MM.1S (cell line): ENCODE results near the gene ASH1L.

Source experiments
- DNase-seq: peaks from one replicate; pipeline ENCODE4 v3.0.0-alpha.2; 2015
- H2AFZ ChIP-seq: fragments of 300-600 bp; sonication (generic); 2 replicates; pipeline ENCODE4 v1.6.0; 2016; ENCODE audit warnings: antibody characterized with exemption, low read length
- H3F3A ChIP-seq: fragments of 300-600 bp; sonication (generic); 2 replicates; pipeline ENCODE4 v1.6.1; 2016; ENCODE audit warnings: mild to moderate bottlenecking, antibody characterized with exemption, low read length, moderate library complexity, mixed read lengths; ENCODE audit not compliant: insufficient read depth
- H3K27ac ChIP-seq: fragments of 300-600 bp; sonication (generic); 2 replicates; pipeline ENCODE4 v1.5.1; 2016; ENCODE audit warnings: mild to moderate bottlenecking, low read length
- H3K27me3 ChIP-seq: fragments of 300-600 bp; sonication (generic); replicated peaks from 2 replicates; pipeline ENCODE4 v1.6.0; 2016; ENCODE audit warnings: low read length; ENCODE audit not compliant: insufficient read depth
- H3K36me3 ChIP-seq: fragments of 300-600 bp; sonication (generic); replicated peaks from 2 replicates; pipeline ENCODE4 v1.6.1; 2016; ENCODE audit warnings: mild to moderate bottlenecking, low read length, mixed read lengths; ENCODE audit not compliant: insufficient read depth
- H3K4me1 ChIP-seq: fragments of 300-600 bp; sonication (generic); 2 replicates; pipeline ENCODE4 v1.6.1; 2016; ENCODE audit warnings: low read length, mixed read lengths
- H3K4me2 ChIP-seq: fragments of 300-600 bp; sonication (generic); 2 replicates; pipeline ENCODE4 v1.6.0; 2016; ENCODE audit warnings: low read depth, low read length
- H3K4me3 ChIP-seq: fragments of 300-600 bp; sonication (generic); 2 replicates; pipeline ENCODE4 v1.5.1; 2016; ENCODE audit warnings: low read length, mixed read lengths
- H3K79me2 ChIP-seq: fragments of 300-600 bp; sonication (generic); 2 replicates; pipeline ENCODE4 v1.6.1; 2016; ENCODE audit warnings: mixed run types, low read length, mixed read lengths
- H3K9ac ChIP-seq: fragments of 300-600 bp; sonication (generic); 2 replicates; pipeline ENCODE4 v1.6.1; 2016; ENCODE audit warnings: low read length, mixed read lengths
- H3K9me2 ChIP-seq: fragments of 300-600 bp; sonication (generic); replicated peaks from 2 replicates; pipeline ENCODE4 v1.6.1; 2016; ENCODE audit warnings: mild to moderate bottlenecking, low read length, mixed read lengths; ENCODE audit not compliant: insufficient read depth
- H3K9me3 ChIP-seq: fragments of 300-600 bp; sonication (generic); replicated peaks from 2 replicates; pipeline ENCODE4 v1.6.1; 2016; ENCODE audit warnings: mild to moderate bottlenecking, low read length, mixed read lengths; ENCODE audit not compliant: insufficient read depth
- H4K20me1 ChIP-seq: fragments of 300-600 bp; sonication (generic); 2 replicates; pipeline ENCODE4 v1.6.1; 2016; ENCODE audit warnings: mild to moderate bottlenecking, low read length, moderate library complexity, mixed read lengths; ENCODE audit not compliant: insufficient read depth
- CTCF ChIP-seq: fragments of 300-600 bp; sonication (generic); IDR thresholded peaks from 2 replicates; pipeline ENCODE4 v1.5.1; 2016; ENCODE audit warnings: antibody characterized with exemption, low read length, mixed read lengths
- EZH2 ChIP-seq: fragments of 300-600 bp; sonication (generic); optimal IDR thresholded peaks from 2 replicates; pipeline ENCODE3; 2017; ENCODE audit warnings: low read depth, mild to moderate bottlenecking, antibody characterized with exemption, low read length, mixed read lengths
- EZH2phosphoT487 ChIP-seq: fragments of 300-600 bp; sonication (generic); IDR thresholded peaks from 2 replicates; pipeline ENCODE4 v1.6.1; 2018; ENCODE audit warnings: antibody characterized with exemption, low read length

ASH1L gene

GRCh38 chr1:155473151-155473821 is 89.3 kb downstream of the ASH1L start:
- Histone ChIP-seq H3K27ac (peak overlapping the region; percentile 76; the same call in 1 of the 2 replicates), H3K79me2 (peaks cover 50% of the 10 kb centered on the region), H3K27me3 (no peaks in the 10 kb centered on the region), H3F3A (peaks cover 24% of the 10 kb centered on the region), H3K4me2 (0 out of 2 replicates have a peak overlapping the region, but pooled peaks have one; percentile 44), H3K36me3 (no peaks in the 10 kb centered on the region; the same call in 1 of the 2 replicates), H4K20me1 (no peaks in the 10 kb centered on the region), H3K9me2 (no peaks in the 10 kb centered on the region), H3K9me3 (no peaks in the 10 kb centered on the region), H3K4me1 (peaks cover 41% of the 10 kb centered on the region), H3K9ac (no peak overlapping the region), H2AFZ (no peak overlapping the region), H3K4me3 (no peak overlapping the region)
- no peak for DNase-seq
- no peak for TF ChIP-seq EZH2phosphoT487
- no peak for TF ChIP-seq EZH2
- no peak for TF ChIP-seq CTCF

- H4K20me1 ChIP-seq, result no peaks in the 10 kb centered on the region
- peak overlapping the region; percentile 76; the same call in 1 of the 2 replicates for H3K27ac ChIP-seq
- H3K36me3 ChIP-seq, result no peaks in the 10 kb centered on the region; the same call in 1 of the 2 replicates
- H3K9me2 ChIP-seq, result no peaks in the 10 kb centered on the region
- no peak overlapping the region for H3K9ac ChIP-seq
- H3F3A ChIP-seq, result peaks cover 24% of the 10 kb centered on the region
- H3K79me2 ChIP-seq, result peaks cover 55% of the 10 kb centered on the region
- no peaks in the 10 kb centered on the region for H3K9me3 ChIP-seq
- peak overlapping the region; percentile 44 for H3K4me2 ChIP-seq
- TF ChIP-seq CTCF (no peak), EZH2 (no peak), EZH2phosphoT487 (no peak)
- peak overlapping the region; percentile 10 for H3K4me3 ChIP-seq
- H2AFZ ChIP-seq, result no peak overlapping the region
- H3K4me1 ChIP-seq, result peaks cover 48% of the 10 kb centered on the region
- H3K27me3 ChIP-seq, result no peaks in the 10 kb centered on the region
- no peak for DNase-seq
These were observed 90.0 kb downstream of the ASH1L start for GRCh38 chr1:155472491-155473083.

GRCh38 chr1:155471891-155472290 is 90.7 kb downstream of the ASH1L start:
- no peaks in the 10 kb centered on the region for H3K9me2 ChIP-seq
- peaks cover 29% of the 10 kb centered on the region for H3F3A ChIP-seq
- no peaks in the 10 kb centered on the region for H3K9me3 ChIP-seq
- peak overlapping the region; percentile 44 for H3K4me2 ChIP-seq
- TF ChIP-seq EZH2, result no peak
- no peak for TF ChIP-seq CTCF
- TF ChIP-seq EZH2phosphoT487, result no peak
- H3K36me3 ChIP-seq, result no peaks in the 10 kb centered on the region; the same call in 1 of the 2 replicates
- no peak overlapping the region for H2AFZ ChIP-seq
- peak; percentile 98 for DNase-seq
- H3K4me3 ChIP-seq, result 0 out of 2 replicates have a peak overlapping the region, but pooled peaks have one; percentile 1
- no peaks in the 10 kb centered on the region for H3K27me3 ChIP-seq
- H3K9ac ChIP-seq, result no peak overlapping the region
- H4K20me1 ChIP-seq, result no peaks in the 10 kb centered on the region
- peak overlapping the region; percentile 76 for H3K27ac ChIP-seq
- H3K79me2 ChIP-seq, result peaks cover 62% of the 10 kb centered on the region
- peaks cover 55% of the 10 kb centered on the region for H3K4me1 ChIP-seq
